Measurements from ENCODE around the gene WFIKKN1.

GRCh38 chr16:678209-678857 is 47.5 kb downstream of the WFIKKN1 start:
- TF ChIP-seq CTCF (IDR thresholded peaks at IDR 0.05), result no peak
- TF ChIP-seq POLR2A (IDR thresholded peaks at IDR 0.05), result no peak
